Esophagus squamous epithelium (tissue), 5 donors: Measurements from ENCODE around the gene SGCE. TPM values are rescaled to one million over a fixed set of nuclear protein-coding genes. Genes with fewer than 3 reads are reported as not detected.

Source experiments
- DNase-seq: peaks from one replicate; lab custom pipeline; 2025; lab: John Stamatoyannopoulos, UW
- H3K27ac ChIP-seq, 4 donors: fragments of 200-600 bp; sonication (generic); one replicate each; pipeline ENCODE4 v1.5.1; 2016 to 2019; ENCODE audit warnings: mild to moderate bottlenecking in 1 of 4
- H3K27me3 ChIP-seq, 4 donors: fragments of 200-600 bp; sonication (generic); 1 replicate in 3 of 4; 2 replicates in 1 of 4; pipeline versions ENCODE4 v1.5.1 to v1.6.0; 2017 to 2021; ENCODE audit warnings: antibody characterized with exemption in 1 of 4
- H3K36me3 ChIP-seq, 3 donors: fragments of 200-600 bp; sonication (generic); one replicate each; pipeline ENCODE4 v1.5.1; 2016 to 2019
- H3K4me1 ChIP-seq, 3 donors: fragments of 200-600 bp; sonication (generic); one replicate each; pipeline ENCODE4 v1.5.1; 2017 to 2019
- H3K4me3 ChIP-seq, 4 donors: fragments of 200-600 bp; sonication (generic); 1 replicate in 3 of 4; 2 replicates in 1 of 4; pipeline ENCODE4 v1.5.1; 2016 to 2019; ENCODE audit warnings: mild to moderate bottlenecking in 2 of 4, moderate library complexity in 1 of 4
- H3K9me3 ChIP-seq, 3 donors: fragments of 200-600 bp; sonication (generic); one replicate each; pipeline ENCODE4 v1.5.1; 2016 to 2019
- POLR2A ChIP-seq, 4 donors: fragments of 450-650 bp; IDR thresholded peaks; one replicate each; pipeline ENCODE4 v1.6.1; 2017; ENCODE audit warnings: antibody characterized with exemption in 4 of 4, mild to moderate bottlenecking in 4 of 4, moderate library complexity in 3 of 4
- WGBS, 2 donors: methylation state at CpG; one replicate each; pipeline ENCODE4 v1.1.5; 2018; 5-methylcytosine and 5-hydroxymethylcytosine counted together
- intact Hi-C: fragments of 100-400 bp; cut with DNase I; formaldehyde crosslinking; loops from one replicate; pipeline ENCODE4 v1.15.0; 2022
- total RNA-seq, 4 donors: library from RNA; depleted of rRNA; stranded (reverse); fragments of >200 nt; gene quantifications; one replicate each; pipeline ENCODE4 v1.1.0, GENCODE V29; 2016
- TF ChIP-seq, protein P1 (sequence below), 6 experiments: fragments of 450-650 bp in 4 of 6; fragments of 200-600 bp in 2 of 6; sonication (generic) in 2 of 6; IDR thresholded peaks; one replicate each; pipeline ENCODE4 v1.5.1; 2016 to 2019; ENCODE audit warnings: antibody characterized with exemption in 6 of 6, mild to moderate bottlenecking in 4 of 6, moderate library complexity in 4 of 6
- donor health status: DM: yes; HTN: yes; CAD: no.

The SGCE gene
- total RNA-seq, 4 donors from 2014 or later, result 0.38 to 44.8 (median 13.2) TPM

DNA sequence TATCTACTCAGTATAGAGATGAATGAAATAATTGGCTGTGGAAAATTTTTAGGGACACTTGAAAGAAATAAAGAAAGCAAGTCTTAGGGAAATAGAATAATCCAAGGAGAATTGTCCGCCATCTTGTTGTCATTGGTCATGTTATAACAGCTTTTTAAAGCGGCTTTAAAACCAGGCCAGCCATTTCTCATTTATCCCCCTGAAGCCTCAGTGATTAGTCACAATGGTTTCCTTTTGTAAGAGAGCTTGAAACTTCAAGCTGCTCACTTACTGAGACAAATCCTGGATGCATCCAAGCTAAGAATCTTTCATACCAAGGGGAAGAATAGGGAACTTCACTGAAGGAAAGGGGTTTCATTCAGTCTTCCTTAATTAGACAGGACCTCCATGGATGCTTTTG lies 67.9 kb downstream of the SGCE start:
- no peaks in the 10 kb centered on the region for H3K36me3 ChIP-seq
- H3K27me3 ChIP-seq, result no peaks in the 10 kb centered on the region
- H3K4me1 ChIP-seq, result no peaks in the 10 kb centered on the region
- H3K27ac ChIP-seq, result no peak overlapping the region
- H3K9me3 ChIP-seq, result no peaks in the 10 kb centered on the region
- no peak overlapping the region for H3K4me3 ChIP-seq
- TF ChIP-seq POLR2A (IDR thresholded peaks at IDR 0.05), result no peak
- WGBS, 2 donors, result 93 to 98% methylated on average over 2 of the region's 2 CpGs
- intact Hi-C loops, result no loop called here
- DNase-seq, result no peak

DNA sequence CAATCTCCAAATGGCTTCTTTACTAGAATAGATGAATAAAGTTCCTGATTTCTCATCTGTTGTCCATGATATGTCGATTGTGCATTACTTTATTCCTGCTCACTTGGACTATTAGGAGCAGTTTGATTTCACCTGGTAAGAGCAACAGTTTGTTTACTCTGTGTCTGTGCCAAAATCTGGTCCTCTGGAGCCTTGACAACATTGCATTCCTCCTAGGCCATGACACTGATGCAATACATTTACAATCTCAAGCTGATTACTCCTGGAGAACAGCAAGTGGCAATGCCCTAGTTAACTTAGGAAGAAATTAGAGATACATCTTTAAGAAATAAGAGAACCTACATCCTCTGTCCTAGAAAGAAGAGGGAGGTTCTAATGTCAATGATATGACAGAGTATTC lies 71.8 kb downstream of the SGCE start:
- intact Hi-C loops, result no loop called here
- Histone ChIP-seq H3K27ac (no peak overlapping the region), H3K9me3 (no peaks in the 10 kb centered on the region), H3K4me3 (no peak overlapping the region), H3K27me3 (no peaks in the 10 kb centered on the region), H3K36me3 (no peaks in the 10 kb centered on the region), H3K4me1 (no peaks in the 10 kb centered on the region)
- TF ChIP-seq, protein P1, sequence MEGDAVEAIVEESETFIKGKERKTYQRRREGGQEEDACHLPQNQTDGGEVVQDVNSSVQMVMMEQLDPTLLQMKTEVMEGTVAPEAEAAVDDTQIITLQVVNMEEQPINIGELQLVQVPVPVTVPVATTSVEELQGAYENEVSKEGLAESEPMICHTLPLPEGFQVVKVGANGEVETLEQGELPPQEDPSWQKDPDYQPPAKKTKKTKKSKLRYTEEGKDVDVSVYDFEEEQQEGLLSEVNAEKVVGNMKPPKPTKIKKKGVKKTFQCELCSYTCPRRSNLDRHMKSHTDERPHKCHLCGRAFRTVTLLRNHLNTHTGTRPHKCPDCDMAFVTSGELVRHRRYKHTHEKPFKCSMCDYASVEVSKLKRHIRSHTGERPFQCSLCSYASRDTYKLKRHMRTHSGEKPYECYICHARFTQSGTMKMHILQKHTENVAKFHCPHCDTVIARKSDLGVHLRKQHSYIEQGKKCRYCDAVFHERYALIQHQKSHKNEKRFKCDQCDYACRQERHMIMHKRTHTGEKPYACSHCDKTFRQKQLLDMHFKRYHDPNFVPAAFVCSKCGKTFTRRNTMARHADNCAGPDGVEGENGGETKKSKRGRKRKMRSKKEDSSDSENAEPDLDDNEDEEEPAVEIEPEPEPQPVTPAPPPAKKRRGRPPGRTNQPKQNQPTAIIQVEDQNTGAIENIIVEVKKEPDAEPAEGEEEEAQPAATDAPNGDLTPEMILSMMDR (IDR thresholded peaks at IDR 0.05), result no peak
- DNase-seq, result no peak
- 38 to 59% methylated on average over 1 of the region's 1 CpG for WGBS, 2 donors

DNA sequence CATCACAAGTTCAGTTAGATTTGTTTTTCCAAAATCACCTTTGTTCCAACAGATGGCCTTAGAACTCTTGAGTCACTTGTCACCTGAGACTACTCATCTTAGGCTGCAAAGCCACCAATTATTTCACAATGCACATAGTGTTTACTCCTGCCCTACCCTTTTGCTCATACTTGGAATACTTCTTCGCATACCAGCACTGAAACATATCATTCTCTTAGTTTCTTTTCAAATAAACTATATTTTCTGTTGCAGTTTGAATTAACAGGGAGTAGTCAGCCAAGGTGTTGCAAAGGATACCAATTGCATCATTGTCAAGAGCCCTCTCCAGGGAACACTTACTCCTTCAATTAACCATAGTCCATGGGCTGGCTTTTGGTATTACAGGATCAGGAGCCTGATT lies 75.3 kb downstream of the SGCE start:
- H3K4me1 ChIP-seq, result no peaks in the 10 kb centered on the region

DNA sequence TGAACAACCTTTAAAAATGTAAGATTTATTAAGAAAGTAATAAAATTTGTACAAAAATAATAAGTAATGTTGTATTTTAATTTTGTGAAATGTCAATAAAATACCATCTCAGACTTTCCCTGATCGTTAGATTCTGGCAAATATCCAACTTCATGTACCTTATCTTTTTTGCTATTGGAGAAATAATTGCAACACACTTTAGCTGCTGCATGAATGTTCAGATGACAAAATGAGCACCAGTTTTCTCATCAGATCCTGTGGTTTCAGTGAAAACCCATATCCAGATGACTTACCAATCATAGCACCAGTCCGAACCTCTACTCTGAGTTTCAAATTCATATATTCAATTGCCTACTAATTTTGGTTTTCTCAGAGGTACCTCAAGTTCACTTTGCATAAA lies 76.5 kb downstream of the SGCE start:
- Histone ChIP-seq H3K4me1 (no peaks in the 10 kb centered on the region), H3K9me3 (peaks cover 0 to 15% (median 7%) of the 10 kb centered on the region in 3 donors), H3K27ac (no peak overlapping the region), H3K4me3 (no peak overlapping the region), H3K27me3 (no peaks in the 10 kb centered on the region), H3K36me3 (peaks cover 0 to 17% (median 0%) of the 10 kb centered on the region in 3 donors)
- no peak for DNase-seq
- TF ChIP-seq, protein P1 (IDR thresholded peaks at IDR 0.05), result no peak
- no peak for TF ChIP-seq POLR2A (IDR thresholded peaks at IDR 0.05)
- intact Hi-C loops, result no loop called here
- WGBS, 2 donors, result 98% methylated on average over 2 of the region's 2 CpGs

More for the DNA sequence above, 75.3 kb downstream of the SGCE start:
- H3K36me3 ChIP-seq, result peaks cover 0 to 11% (median 0%) of the 10 kb centered on the region in 3 donors
- no peak for DNase-seq
- TF ChIP-seq, protein P1 (IDR thresholded peaks at IDR 0.05), result no peak
- TF ChIP-seq POLR2A (IDR thresholded peaks at IDR 0.05), result no peak
- no peak overlapping the region for H3K4me3 ChIP-seq
- peaks cover 0 to 6% (median 0%) of the 10 kb centered on the region in 3 donors for H3K9me3 ChIP-seq
- H3K27ac ChIP-seq, result no peak overlapping the region
- no peaks in the 10 kb centered on the region for H3K27me3 ChIP-seq
- intact Hi-C loops, result no loop called here
- WGBS, 2 donors, result 70 to 83% methylated on average over 1 of the region's 1 CpG

DNA sequence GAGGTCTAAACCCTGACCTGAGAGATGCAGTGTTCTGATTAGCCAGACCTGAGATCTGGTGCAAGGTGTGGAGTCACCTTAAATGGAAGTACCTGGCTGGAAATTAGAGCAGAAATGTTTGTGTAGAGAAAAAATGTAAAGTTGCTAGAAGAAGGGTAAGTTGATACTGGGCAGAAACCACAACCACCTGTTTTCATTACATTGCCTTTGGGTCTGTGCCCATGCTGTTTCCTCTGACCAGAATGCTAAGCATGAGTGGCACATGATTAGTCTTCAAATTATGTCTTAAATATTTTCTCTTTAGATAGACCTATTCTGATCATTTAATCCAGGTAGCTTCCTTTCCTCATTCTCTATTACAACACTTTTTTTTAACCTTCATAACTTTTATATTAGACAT lies 77.3 kb downstream of the SGCE start:
- no peak overlapping the region for H3K4me3 ChIP-seq
- DNase-seq, result no peak
- H3K27ac ChIP-seq, result no peak overlapping the region
- no peak for TF ChIP-seq POLR2A (IDR thresholded peaks at IDR 0.05)
- TF ChIP-seq, protein P1 (IDR thresholded peaks at IDR 0.05), result no peak
- H3K4me1 ChIP-seq, result no peaks in the 10 kb centered on the region
- H3K36me3 ChIP-seq, result peaks cover 0 to 17% (median 0%) of the 10 kb centered on the region in 3 donors
- peaks cover 0 to 15% (median 7%) of the 10 kb centered on the region in 3 donors for H3K9me3 ChIP-seq
- H3K27me3 ChIP-seq, result no peaks in the 10 kb centered on the region
- intact Hi-C loops, result no loop called here

DNA sequence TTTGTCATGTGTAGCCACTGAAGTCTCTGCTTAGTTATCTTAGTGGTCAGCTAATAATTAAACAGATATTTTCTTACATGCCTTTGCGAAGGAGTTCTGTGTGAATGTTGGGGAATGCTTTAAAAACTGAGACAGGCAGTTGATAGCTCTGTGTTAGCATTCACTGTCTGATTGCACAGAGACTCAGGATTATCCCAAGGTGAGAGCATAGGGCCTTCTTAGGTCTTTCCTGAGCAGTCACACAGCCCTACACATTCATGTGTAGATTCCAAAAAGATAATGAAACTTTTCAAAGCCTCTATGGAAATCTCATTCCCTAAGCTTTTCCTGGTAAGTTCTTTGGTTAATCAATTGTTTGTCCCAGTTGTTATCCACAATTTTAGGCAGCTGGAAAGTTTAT lies 78.6 kb downstream of the SGCE start:
- 100% methylated on average over 1 of the region's 1 CpG for WGBS, 2 donors
- Histone ChIP-seq H3K9me3 (peaks cover 0 to 15% (median 7%) of the 10 kb centered on the region in 3 donors), H3K27ac (no peak overlapping the region), H3K27me3 (no peaks in the 10 kb centered on the region), H3K4me3 (no peak overlapping the region), H3K36me3 (peaks cover 0 to 17% (median 0%) of the 10 kb centered on the region in 3 donors), H3K4me1 (no peaks in the 10 kb centered on the region)
- no peak for DNase-seq
- TF ChIP-seq POLR2A (IDR thresholded peaks at IDR 0.05), result no peak
- TF ChIP-seq, protein P1 (IDR thresholded peaks at IDR 0.05), result no peak
- intact Hi-C loops, result no loop called here
